PFSK-1 (cell line): ENCODE measurements around the gene SUPT3H.

Source experiments
- POLR2AphosphoS5 ChIP-seq: IDR thresholded peaks from 2 replicates; pipeline ENCODE4 v1.6.1; 2012; ENCODE audit warnings: low read depth, mild to moderate bottlenecking, control low read depth, low read length, moderate library complexity
- SIN3A ChIP-seq: IDR thresholded peaks from 2 replicates; pipeline ENCODE4 v1.6.1; 2012; ENCODE audit warnings: mild to moderate bottlenecking, low read length, moderate library complexity, borderline replicate concordance; ENCODE audit not compliant: insufficient read depth

DNA sequence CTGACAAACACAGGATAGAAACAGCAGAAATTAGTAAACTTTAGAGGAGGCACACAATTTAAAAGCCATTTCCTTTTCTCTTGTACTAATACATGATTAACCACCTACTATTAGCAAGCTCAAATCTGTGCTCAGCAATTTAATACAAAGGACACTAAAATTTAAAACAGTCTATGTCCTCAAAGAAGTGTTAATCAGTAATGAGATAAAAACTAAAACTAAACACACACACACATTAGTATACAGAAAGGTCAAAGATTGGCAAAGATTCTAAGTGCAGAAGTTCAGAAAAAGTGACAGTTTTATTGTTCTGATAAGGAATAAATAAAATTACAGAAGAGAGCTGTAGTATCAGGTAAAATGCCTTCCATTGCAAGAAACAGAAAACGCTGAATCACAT lies 123.5 kb downstream of the SUPT3H start:
- TF ChIP-seq SIN3A (no peak), POLR2AphosphoS5 (no peak)
